ENCODE results near the gene TTC4.
A peak's percentile ranks its signal among the peaks of the same experiment; 100 is the strongest.
"Not testable (repeated sequence)": the region's sequence is repeated elsewhere in the genome, so short reads cannot be mapped to it uniquely, and the experiment has no call there.

The TTC4 gene

DNA sequence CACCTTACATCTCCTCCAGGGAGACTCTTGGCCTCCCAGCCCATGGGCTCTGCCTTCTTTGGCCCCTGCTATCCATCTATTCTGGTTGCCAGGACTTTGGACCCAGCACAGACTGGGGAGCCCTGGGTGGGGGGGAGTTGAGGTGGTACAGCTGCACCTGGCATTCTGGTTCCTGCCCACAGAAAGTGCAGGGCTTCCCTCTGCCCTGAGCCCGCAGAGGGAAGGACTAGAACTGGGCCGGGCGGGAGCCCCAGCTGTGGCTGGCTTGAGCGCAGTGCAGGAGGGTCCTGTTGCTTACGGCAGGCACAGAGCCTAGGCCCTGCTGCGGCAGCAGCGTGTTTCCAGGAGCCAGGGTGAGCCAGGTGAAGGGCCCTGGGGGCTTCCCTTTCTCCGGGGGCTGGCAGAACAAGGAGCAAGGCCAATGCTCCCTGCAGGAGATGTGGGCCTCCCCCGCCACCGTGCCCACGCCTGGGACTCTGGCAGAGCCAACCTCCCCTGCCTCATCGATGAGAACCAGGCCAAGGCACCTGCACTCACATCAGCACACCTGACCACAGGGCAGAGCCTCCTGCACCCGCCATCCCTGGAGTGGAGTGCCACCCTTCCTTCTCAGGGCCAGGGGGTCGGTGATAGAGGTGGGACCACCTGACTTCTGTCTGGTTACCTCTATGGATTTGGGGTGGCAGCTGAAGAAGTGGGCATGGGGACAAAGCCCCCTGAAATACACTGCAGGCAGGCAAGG is 32.6 kb downstream of the TTC4 start:
- no peak for DNase-seq (ENCODE audit: low spot score)

DNA sequence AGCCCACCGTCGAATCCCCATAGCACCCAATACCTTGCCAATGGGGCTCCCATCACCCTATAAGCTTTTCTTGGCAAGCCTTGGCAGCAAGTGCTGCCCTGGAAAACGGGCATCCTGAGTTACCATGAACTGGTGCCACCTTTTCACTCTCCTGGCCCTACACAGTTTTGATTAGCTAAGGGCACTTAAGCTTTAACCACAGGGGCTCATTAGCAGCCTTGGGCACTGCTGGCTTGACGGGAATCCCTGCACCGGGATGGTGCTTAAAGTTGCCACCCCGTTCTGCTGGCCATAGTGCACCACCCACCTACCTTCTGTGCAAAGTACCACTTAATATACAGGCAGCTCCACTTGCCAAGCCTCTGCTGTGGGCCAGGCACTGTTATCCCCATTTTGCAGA is 34.9 kb downstream of the TTC4 start:
- DNase-seq (ENCODE audit: low spot score): no peak

DNA sequence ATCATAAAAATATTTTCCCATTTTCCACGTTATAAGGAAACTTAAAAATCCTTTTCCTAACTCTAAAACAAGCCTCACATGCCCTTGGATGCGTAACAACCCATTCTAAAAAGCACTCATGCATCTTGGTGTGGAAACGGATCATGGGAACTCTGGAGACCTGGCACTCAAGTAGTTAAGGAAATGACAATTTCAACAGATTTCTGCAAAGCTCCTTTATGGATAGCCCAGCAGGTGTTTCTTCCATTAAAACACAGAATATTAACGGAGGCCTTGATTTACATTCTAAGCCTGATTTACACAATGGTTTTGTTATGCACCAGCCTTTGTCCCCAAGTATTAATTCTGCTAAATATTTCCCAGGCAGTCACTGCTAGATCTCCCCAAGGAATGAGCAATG is 35.8 kb downstream of the TTC4 start:
- DNase-seq (ENCODE audit: low spot score): no peak

DNA sequence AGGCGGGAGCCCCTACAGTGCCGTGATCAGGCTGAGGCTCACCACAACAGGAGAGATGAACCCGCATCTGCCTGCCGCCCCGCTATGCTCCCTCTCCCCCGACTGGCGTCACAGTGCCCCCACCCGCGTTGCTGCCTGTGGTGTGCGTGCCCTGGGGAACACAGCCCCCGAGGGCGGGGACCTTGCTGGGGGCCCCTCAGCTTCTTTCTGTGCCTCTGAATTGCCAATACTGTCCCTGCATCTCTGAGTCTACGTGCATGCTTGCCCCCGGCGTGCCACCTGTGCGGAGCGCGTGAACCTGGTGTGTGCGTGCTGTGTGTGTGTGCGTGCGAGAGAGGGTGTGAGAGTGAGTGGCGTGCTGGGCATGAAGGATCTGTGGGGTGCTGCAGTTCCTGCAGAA is 38.4 kb downstream of the TTC4 start:
- no peak for DNase-seq (ENCODE audit: low spot score)

DNA sequence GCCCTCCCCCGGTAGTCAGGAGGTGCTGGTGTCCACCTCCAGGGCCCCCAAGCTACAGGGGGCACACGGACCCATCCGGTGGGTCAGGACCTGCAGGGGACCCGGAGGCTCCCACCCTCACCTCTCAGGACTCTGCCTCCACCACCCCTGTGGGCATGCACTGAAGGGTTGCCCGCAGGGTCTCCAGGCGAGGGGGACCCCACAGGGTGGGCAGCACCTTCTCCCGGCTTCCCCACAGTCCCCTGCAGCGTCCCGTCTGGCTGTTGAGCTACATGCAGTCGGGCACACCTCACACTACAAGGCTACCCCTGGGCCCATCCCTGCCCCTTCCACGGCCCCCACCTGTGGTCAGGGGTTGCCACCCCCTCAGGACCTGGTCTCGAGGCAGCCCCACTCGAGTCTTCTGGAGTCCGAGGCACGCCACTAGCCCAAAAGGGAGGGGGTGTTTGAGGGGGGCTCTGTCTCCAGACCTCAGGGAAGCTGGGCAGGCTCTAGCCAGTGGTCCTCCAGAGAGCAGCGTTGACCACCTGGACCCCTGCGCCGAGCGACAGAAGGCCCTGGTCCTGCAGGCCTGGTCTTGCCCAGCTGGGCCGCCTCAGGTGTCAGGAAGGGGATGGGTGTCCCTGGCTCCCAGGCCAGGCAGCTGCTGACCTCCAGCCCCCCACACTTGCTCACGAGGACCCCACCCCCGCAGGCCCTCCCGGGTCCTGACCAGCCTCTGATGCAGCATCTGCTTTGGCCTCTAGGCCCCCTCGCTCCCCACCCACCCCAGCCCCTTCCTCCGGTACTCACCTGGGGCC is 39.0 kb downstream of the TTC4 start:
- no peak for DNase-seq (ENCODE audit: low spot score)

DNA sequence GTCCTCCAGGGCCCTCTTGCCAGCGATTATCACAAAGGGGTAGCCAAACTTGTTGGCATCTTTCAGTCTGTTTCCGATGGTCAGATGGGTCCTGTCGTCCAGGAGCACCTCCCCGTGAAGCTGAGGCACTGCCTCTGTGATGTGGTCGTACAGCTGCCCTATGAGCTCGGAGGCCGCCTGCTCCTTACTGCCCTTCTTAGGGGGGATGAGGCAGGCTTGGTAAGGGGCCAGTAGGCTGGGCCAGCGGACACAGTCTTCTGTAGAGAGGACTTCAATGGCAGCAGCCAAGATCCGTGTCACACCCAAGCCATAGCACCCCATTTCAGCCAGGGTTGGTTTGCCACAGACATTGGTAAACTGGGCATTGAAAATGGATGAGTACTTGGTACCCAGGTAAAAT is 42.2 kb downstream of the TTC4 start:
- DNase-seq (ENCODE audit: low spot score): no peak

DNA sequence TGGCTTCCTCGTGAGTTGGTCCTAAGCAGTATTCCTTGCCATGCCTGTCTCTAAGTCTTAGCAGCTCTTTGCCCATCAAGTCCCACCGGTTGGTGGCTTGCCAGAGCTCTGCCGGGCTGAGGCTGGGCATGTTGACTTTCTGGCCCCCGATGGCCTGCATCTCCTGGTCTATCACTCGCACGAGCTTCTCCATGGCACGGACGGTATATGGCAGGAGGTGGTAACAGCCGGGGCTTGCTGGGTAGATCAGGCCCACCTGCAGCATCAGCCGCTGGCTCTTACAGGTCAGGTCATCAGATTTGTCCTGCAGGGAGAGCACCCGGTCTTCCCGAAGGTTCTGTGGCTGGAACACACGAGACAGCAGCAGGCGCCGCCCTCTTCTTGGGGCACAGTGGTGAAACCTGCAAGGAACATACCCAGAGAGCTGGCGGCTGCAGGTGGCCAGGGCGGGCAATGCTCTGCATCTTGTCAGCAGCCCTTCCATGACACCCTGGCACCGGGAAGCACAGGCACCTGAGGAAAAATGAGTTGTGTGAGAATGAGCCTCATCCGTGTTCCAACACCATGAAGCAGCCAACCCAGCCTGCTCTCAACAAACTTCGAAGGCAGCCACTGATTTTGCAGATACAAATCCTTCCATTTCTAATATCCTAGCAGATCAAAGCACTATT is 43.2 kb downstream of the TTC4 start:
- DNase-seq (ENCODE audit: low spot score): no peak

DNA sequence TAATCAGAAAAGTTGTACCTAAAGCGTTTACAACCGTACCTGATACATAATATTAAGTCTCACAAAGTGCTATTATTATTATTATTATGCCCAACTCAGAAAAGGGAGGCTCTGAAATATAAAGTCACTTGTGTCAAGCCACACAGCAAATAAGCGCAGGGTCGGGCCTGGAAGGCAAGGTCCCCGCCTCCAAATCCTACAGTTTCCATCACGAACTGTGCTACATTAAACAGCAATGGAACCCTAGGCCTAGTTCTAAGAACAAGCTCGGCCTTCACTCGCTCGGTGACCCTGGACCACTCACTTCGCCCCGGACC is 48.1 kb downstream of the TTC4 start:
- DNase-seq (ENCODE audit: low spot score): no peak

DNA sequence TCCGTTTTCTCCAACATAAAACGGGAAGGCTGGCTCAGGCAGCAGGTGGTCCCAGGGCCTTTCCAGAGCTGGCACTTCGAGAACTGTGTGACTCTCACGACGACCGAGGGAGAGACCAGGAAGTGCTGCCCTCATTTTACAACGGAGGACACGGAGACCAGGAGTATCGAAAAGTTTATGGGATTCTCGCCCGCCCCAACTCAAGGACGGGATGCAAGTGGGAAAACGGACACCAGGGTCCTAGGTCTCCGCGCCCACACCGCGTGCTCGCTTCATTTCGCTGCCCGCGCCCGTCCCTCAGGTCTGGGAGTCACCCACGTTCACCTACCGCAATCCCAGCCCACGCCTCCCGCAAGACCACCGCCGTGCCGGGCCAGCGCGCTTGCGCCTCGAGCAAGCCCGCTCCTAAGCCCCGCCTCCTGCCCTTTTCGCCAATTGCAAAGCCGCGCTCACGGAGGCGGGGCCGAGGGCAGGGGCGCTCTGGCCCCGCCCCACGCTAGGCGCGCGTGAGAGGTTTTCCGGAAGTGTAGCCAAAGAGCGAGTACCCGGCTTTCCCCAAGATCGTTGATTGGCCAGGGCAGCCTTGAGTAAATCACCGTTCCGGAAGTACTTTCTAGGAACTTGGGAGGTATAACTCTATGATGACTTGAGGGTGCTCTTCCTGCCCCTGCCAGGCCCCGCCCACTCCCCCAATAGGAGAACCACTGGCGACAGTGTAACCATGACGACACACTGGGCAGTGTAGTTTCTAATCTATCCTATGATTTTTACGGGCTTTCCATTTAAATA is 48.7 kb downstream of the TTC4 start, which contains the start of gene PARS2:
TSS of gene PARS2 (minus strand) at position 391 of the 789 bp plus-strand sequence. CDS start 5,362 bp downstream, outside the sequence.
- peak; percentile 99 for DNase-seq (ENCODE audit: low spot score)

DNA sequence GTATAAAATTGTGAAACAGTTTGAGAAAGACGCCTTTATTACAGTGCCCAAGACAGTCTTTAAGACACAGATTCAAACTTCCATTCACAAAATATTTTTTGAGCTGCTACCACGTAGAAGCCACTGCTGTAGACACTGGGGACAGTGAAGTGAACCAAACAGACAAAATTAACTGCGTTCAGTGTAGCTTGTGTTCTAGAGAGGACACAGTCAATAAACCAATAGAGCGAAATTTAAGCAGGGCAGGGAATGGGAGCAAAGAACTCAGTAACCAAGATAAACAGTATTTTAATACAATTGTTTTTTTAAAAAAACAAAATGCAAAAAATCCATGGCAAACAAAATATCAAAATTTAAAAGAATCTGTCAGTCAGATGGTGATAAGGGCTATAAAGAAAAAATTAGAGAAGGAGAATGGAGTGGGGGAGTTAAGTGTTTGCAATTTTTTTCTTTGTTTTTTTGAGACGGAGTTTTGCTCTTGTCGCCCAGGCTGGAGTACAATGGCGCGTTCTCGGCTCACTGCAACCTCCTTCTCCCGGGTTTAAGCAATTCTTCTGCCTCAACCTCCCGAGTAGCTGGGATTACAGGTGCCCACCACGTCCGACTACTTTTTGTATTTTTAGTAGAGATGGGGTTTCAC is 49.4 kb downstream of the TTC4 start:
- no peak for DNase-seq (ENCODE audit: low spot score)

DNA sequence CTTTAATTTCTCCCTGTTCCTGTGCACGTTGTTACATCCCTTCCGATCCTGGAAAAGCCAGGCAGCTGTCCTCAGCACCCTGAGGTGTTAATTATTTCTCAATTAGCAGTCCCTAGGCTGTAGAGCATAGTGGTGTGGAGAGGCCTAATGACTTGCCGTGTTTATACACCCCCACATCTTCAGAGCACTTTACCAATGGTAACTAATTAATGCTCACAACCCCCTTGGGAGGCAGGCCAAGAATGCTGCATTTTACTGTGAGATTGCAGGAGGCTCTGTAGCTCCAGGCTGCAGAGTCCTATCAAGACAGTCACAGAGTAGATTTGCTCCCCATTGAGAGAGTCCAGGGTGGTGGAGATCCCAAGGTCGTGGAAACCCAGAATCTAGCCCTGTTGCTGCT is 51.1 kb downstream of the TTC4 start:
- DNase-seq (ENCODE audit: low spot score): no peak

DNA sequence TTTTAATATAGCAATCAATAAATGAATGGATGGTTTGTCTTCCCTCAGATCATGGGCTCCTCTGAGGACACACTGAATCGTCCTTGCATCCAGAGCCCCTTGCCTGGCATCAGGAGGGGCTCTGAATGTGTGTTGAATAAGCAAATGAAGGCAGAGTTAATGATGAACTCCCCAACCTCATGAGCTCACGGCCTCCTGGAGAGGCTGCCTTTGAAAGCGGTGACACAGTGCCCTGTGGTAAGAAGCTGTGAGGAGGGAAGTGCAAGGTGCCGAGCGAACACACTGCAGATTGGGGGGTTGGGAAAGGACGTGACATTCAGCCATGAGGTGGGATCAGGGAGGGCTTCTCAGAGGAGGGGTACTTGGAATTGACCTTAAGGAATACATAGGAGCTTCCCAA is 51.9 kb downstream of the TTC4 start:
- DNase-seq (ENCODE audit: low spot score): no peak

DNA sequence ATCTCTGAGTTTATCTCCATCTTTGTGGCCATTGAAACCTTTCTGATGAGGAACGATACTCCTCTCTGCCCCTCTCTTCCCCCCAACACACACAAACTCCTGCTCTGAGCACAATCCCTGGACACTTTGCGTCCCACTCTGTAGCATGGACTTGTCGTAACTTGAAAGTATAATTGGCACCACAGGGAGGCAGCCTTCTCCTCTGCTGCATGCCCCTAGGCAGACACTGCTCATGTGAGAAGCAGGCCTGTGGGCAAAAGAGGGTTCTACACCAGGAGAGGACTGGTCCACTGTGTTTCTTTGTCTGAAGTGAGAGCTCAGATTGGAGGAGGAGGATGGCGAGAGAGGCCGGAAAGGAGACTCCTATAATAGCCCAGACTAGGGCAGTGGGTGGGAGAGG is 52.4 kb downstream of the TTC4 start:
- DNase-seq (ENCODE audit: low spot score): no peak

DNA sequence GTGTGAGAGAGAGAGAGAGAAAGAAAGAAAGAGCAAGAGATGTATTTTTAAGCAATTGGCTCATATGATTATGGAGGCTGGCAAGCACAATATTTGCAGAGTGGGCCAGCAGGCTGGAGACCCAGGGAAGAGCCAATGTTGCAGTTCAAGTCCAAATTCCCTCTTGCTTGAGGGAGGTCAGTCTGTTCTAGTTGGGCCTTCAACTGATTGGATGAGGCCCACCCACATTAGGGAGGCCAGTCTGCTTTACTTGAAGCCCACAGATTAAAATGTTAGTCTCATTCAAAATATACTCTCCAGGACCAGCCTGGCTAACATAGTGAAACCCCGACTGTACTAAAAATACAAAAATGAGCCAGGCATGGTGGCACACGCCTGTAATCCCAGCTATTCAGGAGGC is 57.3 kb downstream of the TTC4 start:
- DNase-seq (ENCODE audit: low spot score): no peak

DNA sequence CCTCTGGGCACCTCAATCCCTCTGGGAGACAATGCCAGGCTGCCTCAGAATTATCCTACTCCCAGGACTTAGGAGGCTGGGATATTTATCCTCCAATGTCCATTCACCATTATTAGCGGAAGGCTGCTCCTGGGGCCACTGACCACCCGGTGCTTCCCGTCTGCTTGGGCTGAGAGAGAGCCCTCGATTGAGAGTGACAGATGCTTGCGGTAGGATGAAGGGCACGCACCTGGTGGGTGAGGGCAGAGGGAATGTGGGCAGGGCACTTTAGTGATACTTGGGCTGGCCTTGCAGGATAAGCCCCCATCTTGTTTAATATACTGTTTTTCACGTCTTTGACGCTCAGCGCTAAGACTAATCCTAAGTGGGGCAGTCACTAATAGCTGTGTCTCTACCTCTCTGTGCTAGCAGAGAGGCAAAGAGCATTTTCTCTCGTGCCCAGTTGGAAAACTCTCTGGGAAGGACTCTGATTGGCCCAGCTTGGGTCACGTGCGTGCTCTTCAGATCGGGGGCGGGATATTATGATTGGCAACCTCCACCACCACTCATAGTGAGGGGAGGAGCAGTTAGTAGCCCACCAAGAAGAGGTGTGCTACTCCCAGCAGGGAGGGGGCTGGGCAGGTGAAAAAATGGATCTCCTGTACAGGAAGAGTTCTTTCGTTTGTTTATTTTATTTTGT is 59.3 kb downstream of the TTC4 start:
- no peak for DNase-seq (ENCODE audit: low spot score)

DNA sequence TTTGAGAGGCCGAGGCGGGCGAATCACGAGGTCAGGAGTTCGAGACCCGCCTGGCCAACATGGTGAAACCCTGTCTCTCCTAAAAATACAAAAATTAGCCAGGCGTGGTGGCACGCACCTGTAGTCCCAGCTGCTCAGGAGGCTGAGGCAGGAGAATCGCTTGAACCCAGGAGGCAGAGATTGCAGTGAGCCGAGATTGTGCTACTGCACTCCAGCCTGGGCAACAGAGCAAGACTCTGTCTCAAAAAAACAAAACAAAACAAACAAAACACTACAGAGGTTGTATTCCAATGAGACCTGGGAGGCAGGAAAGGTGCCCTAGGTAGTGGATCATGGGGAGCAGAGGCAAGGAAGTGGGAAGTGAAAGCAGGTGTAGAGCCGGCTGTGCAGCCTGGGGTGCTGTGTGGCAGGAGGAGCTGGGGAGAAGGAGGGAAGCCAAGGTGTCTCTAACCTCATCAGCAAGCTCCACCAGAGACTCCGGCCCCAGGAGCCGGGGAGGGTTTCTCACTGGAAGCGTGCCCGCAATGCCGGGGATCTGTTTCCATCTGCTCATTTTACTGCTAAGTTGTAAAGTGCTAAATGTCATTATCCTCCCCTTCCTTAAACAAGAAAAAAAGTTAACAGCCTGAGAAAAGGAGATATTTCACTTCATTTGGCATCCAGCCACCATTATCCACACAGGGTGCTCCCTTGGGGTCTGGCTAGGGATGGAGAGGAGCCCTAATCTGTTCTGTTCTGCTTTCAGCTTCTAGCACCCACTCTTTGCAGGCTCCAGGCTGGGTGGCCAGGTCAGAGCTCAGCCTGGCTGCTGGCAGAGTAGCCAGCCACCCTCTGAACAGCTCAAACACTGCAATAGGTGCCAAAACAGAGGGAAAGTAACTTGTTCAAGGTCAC is 60.4 kb downstream of the TTC4 start:
- DNase-seq (ENCODE audit: low spot score): not testable (repeated sequence)

DNA sequence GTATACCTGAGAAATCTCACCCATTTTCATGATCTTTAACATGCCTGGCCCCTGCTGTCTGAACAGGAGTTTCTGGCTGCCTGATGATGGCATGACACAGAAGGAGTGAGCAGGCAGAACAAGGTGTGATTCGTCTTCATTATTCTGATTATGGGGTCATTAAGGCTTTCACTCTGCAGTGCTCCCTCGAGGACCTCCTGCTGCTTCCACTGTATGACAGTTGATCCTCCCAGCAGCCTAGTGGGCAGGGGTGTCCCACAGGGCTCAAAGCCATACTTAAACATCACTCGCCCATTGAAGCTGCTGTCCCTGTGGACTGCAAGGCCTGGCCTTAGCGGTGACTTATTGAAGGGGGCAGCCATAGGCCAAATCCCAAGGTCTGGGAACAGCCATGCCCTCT is 61.4 kb downstream of the TTC4 start:
- no peak for DNase-seq (ENCODE audit: low spot score)

DNA sequence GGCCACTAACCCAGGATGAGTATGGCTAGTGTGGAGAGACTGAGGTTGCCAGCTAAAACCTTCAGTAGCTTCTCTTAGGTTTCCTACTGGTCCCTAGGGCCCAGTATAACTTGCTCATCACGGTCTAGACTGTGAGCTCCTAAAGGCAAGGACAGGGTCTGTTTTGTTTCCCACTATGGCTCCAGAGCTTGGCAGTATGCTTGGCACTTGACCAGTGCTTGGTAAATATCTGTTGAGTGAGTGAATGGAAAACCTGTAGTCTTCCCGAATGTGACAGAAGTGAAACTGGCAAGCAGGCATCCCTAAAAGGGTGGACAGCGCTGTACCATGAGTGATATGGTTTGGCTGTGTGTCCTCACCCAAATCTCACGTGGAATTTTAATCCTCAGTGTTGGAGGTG is 61.8 kb downstream of the TTC4 start:
- DNase-seq (ENCODE audit: low spot score): no peak

DNA sequence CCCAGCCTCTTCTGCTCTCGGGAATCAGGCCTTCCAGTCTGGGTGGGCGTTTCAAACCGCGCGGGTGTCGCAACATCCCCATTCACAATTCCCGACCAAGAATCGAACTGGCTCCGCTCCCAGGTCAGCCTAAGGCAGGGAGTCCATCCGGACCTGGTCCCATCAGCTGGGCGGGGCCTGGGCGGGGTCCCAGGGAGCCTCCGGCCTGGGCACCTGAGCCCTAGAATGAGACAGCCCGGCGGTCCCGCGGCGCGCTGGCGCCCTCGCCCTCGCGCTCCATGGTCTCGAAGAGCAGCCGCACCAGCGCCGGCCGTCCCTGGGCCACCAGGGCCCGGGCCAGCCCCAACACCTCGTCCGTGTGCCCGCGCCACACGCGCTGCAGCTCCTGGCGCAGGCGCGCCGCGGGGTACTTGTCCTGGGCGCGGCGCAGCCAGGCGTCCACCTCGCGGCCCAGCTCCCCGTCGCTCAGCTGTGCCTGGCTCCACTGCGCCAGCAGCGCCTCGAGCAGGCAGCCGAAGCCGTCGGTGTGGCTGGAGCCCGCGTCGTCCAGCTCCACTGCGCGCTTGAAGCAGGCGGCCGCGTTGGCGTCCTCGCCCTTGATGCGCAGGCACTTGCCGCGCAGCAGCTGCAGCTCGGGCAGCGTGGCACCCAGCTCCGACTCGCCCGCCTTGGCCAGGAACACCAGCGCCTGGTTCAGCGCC is 65.5 kb downstream of the TTC4 start:
- DNase-seq (ENCODE audit: low spot score): no peak

DNA sequence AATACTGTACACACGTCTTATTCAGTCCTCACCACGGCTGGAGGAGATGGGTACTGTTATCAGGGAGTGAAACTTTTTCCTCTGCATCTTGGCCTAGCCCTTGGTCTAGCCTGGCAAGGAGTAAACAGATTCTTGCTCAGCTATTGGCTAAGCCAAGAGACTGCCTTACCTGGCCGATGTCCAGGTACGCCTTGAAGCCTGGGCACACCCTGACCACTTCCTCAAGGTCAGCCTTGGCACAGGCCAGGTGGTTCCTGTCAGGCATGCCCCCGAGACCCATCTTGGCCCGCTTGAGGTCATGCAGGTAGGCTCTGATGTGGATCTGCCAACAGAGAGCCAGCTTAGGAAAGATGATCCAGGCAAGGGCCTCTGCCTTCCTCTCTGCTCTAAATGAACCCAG is 66.5 kb downstream of the TTC4 start:
- no peak for DNase-seq (ENCODE audit: low spot score)
